Measurements from ENCODE around the gene GPRIN1. TPM values are rescaled to one million over a fixed set of nuclear protein-coding genes. Genes with fewer than 3 reads are reported as not detected.

Gene GPRIN1
- total and polyA plus RNA-seq, 7 donors, result 0.18 to 1.2 (median 0.30) TPM

GRCh38 chr5:176651472-176651980 is 41.6 kb upstream of the GPRIN1 start:
- ATAC-seq, result no peak
- Histone ChIP-seq H3K4me1 (peaks cover 11% of the 10 kb centered on the region), H3K36me3 (ENCODE audit: insufficient read depth in 1 of 2, low read depth in 1 of 2) (peaks cover 0 to 29% of the 10 kb centered on the region in 2 donors), H3K9me3 (no peaks in the 10 kb centered on the region), H3K27me3 (ENCODE audit: insufficient read depth in 3 of 3, low read length in 2 of 3) (no peaks in the 10 kb centered on the region), H3K4me3 (no peak overlapping the region), H3K27ac (no peak overlapping the region)
- intact Hi-C loops (cut with DNase I), result no loop called here
- no peak for DNase-seq
- WGBS, 3 donors, result 74 to 85% (median 80%) methylated on average over 17 of the region's 17 CpGs
- TF ChIP-seq CTCF (IDR thresholded peaks at IDR 0.05), result no peak

GRCh38 chr5:176650354-176650884 is 40.5 kb upstream of the GPRIN1 start:
- Histone ChIP-seq H3K36me3 (ENCODE audit: insufficient read depth in 1 of 2, low read depth in 1 of 2) (peaks cover 0 to 24% of the 10 kb centered on the region in 2 donors), H3K4me3 (no peak overlapping the region), H3K27ac (no peak overlapping the region), H3K27me3 (ENCODE audit: insufficient read depth in 3 of 3, low read length in 2 of 3) (no peaks in the 10 kb centered on the region), H3K9me3 (no peaks in the 10 kb centered on the region), H3K4me1 (peaks cover 11% of the 10 kb centered on the region)
- no peak for DNase-seq
- WGBS, 3 donors, result 67 to 79% (median 73%) methylated on average over 8 of the region's 8 CpGs
- no peak for ATAC-seq
- TF ChIP-seq CTCF (IDR thresholded peaks at IDR 0.05), result no peak
- intact Hi-C loops (cut with DNase I), result no loop called here

- no peak for TF ChIP-seq CTCF (IDR thresholded peaks at IDR 0.05)
- H3K4me1 ChIP-seq, result peaks cover 11% of the 10 kb centered on the region
- H3K27ac ChIP-seq, result no peak overlapping the region
- peaks cover 0 to 11% of the 10 kb centered on the region in 2 donors for H3K36me3 ChIP-seq (ENCODE audit: insufficient read depth in 1 of 2, low read depth in 1 of 2)
- intact Hi-C loops (cut with DNase I), result loop anchor here (5.0 kb wide), 2 partner anchors 36 to 76 kb away; partner anchors contain the start of gene GPRIN1 (in 1 of the 2)
- DNase-seq, result no peak
- H3K9me3 ChIP-seq, result no peaks in the 10 kb centered on the region
- WGBS, 3 donors, result 76 to 77% (median 77%) methylated on average over 15 of the region's 15 CpGs
- H3K27me3 ChIP-seq (ENCODE audit: insufficient read depth in 3 of 3, low read length in 2 of 3), result no peaks in the 10 kb centered on the region
- H3K4me3 ChIP-seq, result peak overlapping the region; percentile 87
- no peak for ATAC-seq
Measured at GRCh38 chr5:176648474-176649194, 38.7 kb upstream of the GPRIN1 start.

GRCh38 chr5:176647843-176648473 is 38.0 kb upstream of the GPRIN1 start:
- intact Hi-C loops (cut with DNase I), result loop anchor here (2.0 to 5.0 kb wide), 3 partner anchors 36 to 76 kb away; partner anchors contain the start of gene GPRIN1 (in 1 of the 2)
- WGBS, 3 donors, result 8 to 12% (median 12%) methylated on average over 17 to 20 of the region's 20 CpGs
- DNase-seq (peak; percentile 59 to 74), ATAC-seq (no peak)
- Histone ChIP-seq H3K4me1 (peaks cover 11% of the 10 kb centered on the region), H3K9me3 (no peaks in the 10 kb centered on the region), H3K27me3 (ENCODE audit: insufficient read depth in 3 of 3, low read length in 2 of 3) (no peaks in the 10 kb centered on the region), H3K27ac (peak overlapping the region; percentile 80), H3K4me3 (peak overlapping the region; percentile 87), H3K36me3 (ENCODE audit: insufficient read depth in 1 of 2, low read depth in 1 of 2) (peaks cover 0 to 5% of the 10 kb centered on the region in 2 donors)
- TF ChIP-seq CTCF (IDR thresholded peaks at IDR 0.05), result no peak
